Right renal cortex interstitium (tissue), 3 donors: Measurements from ENCODE around the gene YTHDF2. TPM values are rescaled to one million over a fixed set of nuclear protein-coding genes. Genes with fewer than 3 reads are reported as not detected.
A peak's percentile ranks its signal among the peaks of the same experiment; 100 is the strongest.
"Not testable (repeated sequence)": the region's sequence is repeated elsewhere in the genome, so short reads cannot be mapped to it uniquely, and the experiment has no call there.

ENCODE experiments used
- DNase-seq, 3 donors: peaks; one replicate each; pipeline ENCODE4 v3.0.0-alpha.2; 2013; ENCODE audit warnings: low read depth in 3 of 3, low spot score in 2 of 3
- polyA plus RNA-seq, 3 donors: library from polyadenylated mRNA; unstranded; fragments of 120-200 nt; gene quantifications; one replicate each; pipeline ENCODE4 v1.2.1, GENCODE V29; 2013; ENCODE audit not compliant: insufficient read length in 3 of 3

Gene YTHDF2
- polyA plus RNA-seq = 100 to 1,000 TPM in 2 of 3 donors, 10 to 100 TPM in 1; 99.4 to 104 (median 104) TPM

DNA sequence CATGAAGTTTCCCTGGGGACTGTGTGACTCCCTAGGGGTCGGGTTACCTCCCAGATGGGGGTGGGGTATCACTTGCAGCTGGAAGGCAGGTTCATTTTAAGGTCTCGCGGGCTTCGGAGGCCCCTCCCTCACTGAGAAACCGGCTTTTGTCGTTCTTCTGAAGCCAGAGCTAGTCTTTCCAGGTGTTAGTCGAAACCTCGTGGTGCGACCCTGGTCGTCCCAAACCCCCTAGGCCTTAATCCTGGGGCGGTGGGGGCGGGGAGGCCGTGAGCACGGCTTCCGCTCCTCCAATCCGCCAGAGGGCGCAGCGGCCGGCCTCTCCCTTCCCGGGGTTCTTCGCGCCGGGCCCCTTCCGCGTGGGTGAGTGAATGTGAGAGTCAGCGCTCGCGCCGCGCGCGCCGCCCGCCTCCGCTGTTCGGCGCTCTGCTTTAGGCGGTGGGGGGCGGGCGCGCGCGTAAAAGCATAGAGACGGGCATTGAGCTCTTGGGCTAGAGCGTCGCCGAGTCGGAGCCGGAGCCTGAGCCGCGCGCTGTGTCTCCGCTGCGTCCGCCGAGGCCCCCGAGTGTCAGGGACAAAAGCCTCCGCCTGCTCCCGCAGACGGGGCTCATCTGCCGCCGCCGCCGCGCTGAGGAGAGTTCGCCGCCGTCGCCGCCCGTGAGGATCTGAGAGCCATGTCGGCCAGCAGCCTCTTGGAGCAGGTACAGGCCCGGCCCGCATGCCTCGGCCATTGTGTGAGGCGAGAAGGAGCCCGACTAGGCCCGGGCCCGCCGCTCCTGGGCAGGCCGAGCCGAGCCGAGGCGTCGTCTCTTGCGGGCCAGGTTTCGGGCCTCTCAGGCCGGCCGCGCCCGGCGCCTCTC, at the start of gene YTHDF2:
Gene YTHDF2 (plus strand): TSS at position 491 of the 857 bp plus-strand sequence. CDS start 181 bp downstream, at position 672.
- peak; percentile 91 to 97 (median 94) for DNase-seq

DNA sequence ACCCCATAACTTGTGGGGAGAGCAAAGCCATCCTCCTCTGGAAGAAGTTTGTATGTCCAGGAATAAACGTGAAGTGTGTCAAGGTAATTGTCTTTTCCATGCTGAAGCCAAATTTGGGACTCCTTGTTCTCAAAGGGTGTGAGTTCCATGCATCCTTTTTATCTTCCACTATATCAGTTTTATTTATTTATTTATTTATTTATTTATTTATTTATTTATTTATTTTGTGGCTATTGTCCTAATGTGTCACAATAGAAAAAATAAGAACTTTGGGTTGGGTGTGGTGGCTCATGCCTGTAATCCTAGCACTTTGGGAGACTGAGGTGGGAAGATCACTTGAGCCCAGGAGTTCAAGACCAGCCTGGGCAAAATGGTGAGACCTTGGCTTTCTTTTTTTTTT, 45.1 kb upstream of the YTHDF2 start:
- DNase-seq = not testable (repeated sequence)

DNA sequence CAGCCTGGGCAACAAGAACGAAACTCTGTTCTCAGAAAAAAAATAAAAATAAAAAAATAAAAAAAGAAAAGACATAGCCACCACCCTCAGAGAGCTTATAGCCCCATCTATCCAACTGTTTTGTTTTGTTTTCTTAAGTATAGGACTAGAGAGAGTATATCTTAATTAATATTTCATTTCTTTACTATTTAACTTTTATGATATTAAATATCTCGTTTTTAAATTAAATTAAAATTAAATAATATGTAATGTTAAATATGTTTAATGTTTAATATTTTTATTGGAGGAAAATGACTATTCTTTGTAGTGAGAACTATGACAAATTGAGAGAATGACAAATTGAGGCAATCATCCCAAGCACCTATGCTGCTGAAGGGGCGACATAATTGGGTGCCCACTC, 33.1 kb upstream of the YTHDF2 start:
- DNase-seq = no peak

DNA sequence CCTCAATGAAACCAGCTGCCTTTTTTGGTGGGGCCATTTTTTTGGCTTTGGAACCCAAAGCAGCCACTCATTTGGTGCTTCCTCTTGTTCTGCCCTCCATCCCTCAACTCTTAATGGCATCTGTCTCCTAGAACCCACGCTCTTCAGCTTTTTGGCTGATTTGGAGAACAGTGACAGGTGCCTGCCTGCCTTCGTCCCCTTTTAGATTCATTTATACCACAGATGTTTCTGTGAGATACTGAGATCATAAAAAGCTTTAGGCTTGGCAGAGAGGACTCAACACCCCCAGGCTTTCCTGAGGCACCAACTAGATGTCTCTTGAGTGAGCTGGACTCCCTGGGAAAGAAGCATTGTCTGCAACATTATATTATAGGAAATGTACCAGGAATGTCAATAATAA, 20.4 kb upstream of the YTHDF2 start:
- DNase-seq = no peak

DNA sequence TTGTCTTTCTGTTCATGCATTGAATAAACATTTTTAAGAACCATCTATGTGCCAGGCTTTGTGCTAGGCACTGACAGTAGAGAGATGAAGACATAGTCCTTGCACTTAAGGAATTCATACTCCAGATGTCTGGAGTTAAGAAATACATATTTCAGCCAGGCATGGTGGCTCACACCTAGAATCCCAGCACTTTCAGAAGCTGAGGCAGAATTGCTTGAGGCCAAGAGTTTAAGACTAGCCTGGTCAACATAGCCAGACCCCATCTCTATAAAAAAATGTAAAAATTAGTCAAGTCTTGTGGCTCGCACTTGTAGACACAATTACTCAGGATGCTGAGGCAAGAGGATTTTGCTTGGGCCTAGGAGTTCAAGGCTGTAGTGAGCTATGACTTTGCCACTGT, 18.6 kb upstream of the YTHDF2 start:
- DNase-seq = no peak

DNA sequence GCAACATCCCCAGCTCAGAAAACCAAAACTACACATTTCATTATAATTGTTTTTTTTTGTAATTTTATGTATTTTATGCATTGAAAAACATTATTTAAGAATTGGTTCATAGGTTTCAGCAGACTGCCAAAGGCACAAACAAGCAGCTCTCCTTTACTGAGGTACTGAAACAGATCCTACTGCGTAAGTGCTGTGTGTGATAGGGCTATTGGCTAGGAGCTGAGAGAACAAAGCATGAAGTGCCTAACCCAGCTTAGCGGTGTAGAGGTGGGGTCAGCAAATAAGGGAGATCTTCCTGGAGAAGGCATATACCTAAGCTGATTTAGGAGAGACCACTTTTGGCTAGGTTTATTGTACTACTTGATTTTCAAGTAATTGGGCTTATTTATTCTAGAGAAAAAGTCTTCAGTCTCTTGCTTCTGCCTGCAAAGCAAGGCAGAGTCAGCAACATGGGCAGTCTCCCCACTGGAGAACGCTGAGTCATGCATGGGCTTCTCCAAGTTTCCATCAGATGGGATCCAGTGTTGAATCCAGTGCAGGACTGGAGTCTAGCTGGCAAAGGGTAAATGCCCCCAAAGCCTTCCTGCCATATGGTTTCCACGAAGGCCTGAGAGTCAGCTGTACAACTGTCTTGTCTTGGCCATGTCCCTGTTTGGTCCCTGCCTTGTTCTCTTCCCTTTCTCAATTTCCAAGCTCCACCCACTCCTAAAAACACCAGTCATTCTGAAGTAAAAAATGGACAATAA, 18.0 kb upstream of the YTHDF2 start:
- no peak for DNase-seq

DNA sequence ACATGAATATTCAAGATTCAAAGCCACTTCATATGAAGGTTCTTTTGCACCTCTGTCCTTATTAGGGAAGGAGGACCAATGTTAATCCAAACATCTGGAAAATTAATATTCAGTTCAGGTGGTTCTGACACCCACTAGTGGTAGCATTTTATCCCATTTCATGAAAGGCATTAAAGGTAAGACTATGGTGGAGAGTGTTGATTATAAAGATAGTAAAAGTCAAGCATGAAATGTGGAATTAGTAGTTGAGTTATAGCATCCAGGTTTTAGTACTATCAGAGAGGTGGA, 17.5 kb upstream of the YTHDF2 start:
- DNase-seq = no peak

DNA sequence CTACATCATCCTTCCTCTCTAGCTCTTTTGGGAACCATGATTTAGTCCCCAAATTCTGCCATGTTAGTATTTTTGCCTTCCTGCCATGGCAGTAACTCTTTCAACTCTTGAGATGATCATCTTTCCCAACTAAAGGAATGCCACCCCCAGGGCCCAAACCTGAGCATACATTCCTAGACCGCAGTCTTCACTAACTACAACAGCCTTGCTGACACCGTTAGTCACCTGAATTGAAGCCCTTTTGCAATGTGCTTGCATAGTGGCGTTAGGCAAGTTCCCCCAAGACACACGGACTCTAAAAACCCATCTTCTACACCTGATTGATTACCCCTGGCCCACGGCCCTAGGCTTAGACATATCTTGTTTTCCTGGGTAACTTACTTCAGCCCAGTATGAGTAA, 16.4 kb upstream of the YTHDF2 start:
- no peak for DNase-seq

DNA sequence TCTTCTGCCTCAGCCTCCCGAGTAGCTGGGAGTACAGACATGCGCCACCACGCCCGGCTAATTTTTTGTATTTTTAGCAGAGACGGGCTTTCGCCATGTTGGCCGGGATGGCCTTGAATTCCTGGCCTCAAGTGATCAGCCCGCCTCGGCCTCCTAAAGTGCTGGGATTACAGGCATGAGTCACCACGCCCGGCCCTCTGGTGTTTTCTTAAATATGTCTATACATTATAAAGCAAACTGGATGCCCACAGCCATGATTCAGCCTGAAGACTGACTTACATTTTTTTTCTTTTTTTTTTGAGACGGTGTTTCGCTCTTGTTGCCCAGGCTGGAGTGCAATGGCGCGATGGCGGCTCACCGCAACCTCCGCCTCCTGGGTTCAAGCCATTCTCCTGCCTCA, 14.8 kb upstream of the YTHDF2 start:
- DNase-seq = not testable (repeated sequence)

DNA sequence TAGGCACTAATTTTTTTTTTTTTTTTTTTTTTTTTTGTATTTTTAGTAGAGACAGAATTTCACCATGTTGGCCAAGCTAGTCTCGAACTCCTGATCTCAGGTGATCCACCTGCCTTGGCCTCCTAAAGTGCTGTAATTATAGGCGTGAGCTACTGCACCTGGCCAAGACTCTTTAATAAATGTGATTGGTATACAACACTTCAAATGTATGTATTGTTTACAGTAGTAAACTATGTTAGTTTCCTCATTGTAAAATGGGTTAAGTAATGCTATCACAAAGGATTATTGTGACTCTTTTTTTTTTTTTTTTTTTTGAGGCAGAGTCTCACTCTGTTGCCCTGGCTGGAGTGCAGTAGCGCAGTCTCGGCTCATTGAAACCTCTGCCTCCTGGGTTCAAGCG, 11.4 kb upstream of the YTHDF2 start:
- not testable (repeated sequence) for DNase-seq

DNA sequence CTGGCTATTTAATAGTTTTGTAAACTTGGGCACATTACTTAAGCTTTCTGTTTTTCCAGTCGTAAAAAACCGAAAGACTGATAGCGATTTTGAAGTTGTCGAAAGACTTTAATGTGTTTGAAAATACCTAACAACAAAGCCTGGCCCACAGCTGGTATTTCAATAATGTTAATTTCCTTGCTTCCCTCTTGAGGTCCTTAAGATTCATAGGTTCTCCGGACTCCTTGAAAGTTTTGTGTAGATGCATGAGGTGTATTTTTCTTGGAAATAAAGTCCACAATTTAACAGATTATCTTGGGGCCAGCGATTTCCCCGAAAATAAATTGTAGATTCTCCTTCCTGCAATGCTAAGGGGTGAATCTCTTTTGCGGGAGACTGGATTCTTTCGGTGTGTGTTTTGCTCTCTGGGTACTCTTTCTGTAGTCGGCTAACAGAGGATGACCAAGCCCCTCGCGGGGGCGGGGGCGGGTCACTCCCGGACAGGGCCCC, 735 bp upstream of the YTHDF2 start:
- DNase-seq = peak in 2 of 3 donors; percentile 36 to 47

DNA sequence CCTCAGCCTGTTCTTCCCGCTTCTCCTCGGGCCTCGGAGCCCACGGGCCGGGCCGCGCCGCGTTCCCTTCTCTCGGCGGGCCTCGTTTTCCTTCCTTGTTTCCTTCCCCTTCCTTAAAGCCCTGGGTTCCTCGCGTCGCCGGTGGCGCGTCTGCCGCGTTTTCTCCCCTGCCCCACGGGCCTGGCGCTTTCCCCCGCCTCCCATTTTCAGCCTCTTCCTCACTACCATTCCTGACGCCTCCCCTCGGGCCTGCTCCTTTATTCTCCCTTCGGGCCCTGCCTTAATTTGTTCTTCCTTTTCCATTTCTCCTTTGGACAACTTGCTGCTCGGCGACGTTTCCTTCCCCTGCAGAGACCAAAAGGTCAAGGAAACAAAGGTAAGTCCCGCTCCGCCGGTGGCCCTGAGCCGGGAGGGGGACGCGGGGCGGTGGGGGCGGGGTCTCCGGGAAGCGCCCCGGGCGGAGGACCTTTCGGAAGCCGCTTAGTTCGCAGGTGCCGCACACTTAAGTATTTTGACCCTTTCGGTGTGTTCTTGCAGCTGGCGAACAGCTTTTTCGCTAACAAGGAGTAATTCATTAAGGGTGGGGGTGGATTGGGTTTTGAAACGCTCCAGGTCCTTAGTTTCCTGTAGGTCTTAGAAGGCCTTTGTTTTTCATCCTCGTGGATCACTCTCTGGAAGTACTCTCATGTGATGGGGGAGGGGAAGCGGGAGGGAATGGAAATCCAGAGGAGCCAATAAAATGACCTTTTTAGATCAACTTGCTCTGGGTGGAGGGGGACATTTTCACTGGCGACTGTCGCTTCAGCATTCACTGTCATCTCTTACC, 780 bp downstream of the YTHDF2 start:
- peak; percentile 48 to 57 (median 54) for DNase-seq

DNA sequence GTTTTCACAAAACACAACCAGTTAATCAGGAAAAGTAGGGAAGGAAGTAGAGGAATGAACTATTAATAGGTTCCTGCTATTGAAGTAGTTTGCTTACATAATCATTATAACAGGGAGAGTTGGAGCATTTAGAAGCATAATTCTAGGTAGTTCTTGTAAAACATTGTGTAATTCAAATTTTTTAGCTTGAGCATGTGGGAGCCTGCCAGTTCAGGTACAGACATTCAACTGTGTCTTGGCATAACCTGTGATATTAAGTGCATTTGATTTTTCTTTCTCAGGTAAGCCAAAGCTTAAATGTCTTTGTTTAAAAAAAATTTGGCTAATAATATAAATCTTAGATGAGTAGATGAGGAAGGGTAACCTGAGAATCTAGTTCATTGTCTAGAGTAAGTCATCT, 3.4 kb downstream of the YTHDF2 start:
- no peak for DNase-seq

DNA sequence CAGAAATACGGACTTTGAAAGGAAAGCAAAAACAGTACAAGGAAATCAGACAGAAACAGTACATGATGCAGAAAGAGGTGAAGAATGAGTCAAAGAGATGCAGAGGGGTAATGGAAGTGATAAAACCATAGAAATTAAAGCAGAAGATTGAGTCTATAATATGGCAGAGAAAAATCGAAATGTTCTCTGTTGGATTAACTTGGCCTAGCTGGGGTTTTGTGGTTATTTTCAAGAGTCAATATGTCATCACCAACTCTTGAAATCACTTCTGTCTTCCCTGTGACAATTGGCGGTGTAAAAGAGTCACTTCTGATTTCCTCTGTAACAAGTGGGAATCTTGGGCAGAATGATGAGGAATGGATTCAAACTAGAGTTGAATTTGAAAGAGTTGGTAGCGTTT, 7.4 kb downstream of the YTHDF2 start:
- no peak for DNase-seq

DNA sequence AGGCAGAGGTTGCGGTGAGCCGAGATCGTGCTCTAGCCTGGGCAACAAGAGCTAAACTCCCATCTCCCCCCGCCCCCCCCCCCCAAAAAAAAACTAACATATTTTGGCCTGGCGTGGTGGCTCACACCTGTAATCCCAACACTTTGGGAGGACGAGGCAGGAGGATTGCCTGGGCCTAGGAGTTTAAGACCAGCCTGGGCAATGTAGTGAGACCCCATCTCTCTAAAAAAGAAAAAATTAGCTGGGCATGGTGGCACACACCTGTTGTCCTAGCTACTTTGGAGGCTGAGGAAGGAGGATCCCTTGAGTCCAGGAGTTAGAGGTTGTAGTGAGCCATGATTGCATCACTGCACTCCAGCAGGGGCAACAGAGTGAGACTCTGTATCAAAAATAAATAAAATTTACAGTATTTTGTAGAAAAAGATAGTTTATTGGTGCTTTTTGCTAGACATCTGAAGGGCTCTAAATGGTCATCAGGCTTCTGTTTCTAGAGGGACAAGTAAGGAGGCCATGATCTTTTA, 9.0 kb downstream of the YTHDF2 start:
- DNase-seq = no peak

DNA sequence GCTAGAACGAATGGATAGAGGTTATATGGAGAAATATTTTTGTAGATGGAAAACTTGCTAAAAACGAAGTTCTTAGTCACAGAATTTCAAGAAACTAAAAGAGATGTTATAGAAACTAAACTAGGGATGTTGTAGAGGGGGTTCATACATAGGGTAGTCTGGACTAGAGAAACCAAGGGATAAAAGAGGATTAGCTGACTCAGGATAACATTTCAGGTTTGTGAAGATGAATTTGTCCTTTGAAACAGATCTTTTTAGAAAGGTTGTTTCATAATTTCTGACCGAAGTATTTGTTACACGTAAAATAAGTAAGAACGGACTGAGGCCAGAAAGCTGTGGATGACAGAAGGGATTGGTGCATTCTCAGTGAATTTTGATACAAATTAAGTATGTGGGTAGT, 13.6 kb downstream of the YTHDF2 start:
- DNase-seq = no peak

DNA sequence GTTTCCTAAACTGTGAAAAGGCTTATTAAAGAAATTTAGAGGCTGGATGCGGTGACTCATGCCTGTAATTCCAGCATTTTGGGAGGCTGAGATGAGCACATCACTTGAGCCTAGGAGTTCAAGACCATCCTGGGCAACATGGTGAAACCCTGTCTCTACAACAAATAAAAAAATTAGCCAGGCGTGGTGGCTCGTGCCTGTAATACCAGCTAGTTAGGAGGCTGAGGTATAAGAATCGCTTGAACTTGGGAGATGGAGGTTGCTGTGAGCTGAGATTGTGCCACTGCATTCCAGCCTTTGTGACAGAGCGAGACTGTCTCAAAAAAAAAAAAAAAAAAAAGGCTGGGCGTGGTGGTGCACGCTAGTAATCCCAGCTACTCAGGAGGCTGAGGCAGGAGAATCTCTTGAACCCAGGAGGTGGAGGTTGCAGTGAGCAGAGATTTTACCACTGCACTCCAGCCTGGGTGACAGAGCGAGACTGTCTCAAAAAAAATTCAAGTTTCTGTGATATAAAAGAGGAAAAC, 14.1 kb downstream of the YTHDF2 start:
- not testable (repeated sequence) for DNase-seq

DNA sequence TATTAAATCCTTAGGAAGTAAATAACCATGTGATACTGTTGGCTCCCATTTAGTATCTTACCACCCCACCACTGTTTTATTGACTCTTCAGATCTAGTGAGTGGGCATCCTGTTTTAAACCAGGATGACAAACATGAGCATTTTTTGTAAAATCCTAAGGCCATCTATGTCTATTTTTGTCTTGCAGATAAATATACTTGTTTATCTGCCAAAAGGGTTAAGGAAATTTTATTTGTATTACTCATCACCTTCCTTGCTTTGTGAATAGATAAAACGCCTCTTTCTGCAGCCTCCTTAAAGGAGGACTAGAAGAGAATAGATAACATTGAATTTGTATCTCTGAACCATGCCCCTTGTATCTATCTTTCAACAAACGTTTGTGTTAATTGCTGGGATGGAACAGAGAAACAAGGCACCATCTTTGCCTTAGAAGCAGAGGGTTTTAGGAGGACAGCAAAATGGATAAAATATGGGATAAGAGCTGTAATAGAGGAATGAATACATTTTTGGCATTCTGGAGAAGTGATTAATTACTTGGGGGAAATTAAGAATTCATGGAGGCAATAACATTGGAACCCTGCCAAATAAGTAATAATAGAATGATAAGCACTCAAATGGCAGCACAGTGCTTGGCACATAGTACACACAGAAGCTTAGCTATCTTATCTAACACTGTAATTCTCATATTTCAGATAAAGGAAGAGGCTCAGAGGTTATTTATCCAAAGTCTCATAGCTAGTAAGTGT, 14.7 kb downstream of the YTHDF2 start:
- no peak for DNase-seq

DNA sequence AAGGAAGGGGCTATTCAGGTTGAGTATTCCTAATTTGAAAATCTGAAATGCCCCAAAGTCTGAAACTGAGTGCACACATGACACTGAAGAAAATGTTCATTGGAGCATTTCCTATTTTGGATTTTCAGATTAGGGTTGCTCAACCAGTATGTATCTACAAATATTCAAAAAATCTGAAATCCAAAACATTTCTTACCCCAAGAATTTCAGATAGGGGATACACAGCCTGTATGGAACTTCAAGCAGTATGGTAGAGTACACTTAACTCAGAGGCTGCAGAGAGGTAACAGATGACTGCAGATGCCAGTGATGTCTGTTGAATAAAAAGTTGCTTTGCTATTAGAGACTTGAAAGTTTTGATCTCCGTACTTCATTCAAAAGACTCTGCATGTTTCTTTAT, 19.0 kb downstream of the YTHDF2 start:
- DNase-seq = no peak

DNA sequence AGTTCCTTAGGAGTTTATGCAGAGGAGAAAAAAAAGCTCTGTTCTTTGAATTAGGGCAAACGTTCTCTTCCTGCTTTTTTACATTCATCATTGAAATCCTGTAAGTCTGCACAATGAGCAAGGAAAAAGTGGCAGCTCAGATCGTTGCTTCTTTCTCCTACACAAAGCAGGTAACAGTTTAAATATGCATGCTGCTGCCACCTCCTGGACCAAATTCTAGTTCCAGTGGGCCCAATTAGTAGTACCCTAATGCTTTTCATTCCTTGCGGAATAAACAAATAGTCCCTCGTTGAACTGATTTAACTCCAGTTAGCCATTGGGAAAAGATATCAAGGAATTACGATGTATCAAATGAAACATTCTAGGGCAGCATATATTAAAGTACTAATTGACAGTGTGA, 20.1 kb downstream of the YTHDF2 start:
- no peak for DNase-seq
